Ascending aorta (tissue), 2 donors: ENCODE data around the gene TSPAN11. TPM values are rescaled to one million over a fixed set of nuclear protein-coding genes. Genes with fewer than 3 reads are reported as not detected.
"Not testable (repeated sequence)": the region's sequence is repeated elsewhere in the genome, so short reads cannot be mapped to it uniquely, and the experiment has no call there.

ENCODE experiments used
- DNase-seq, 2 donors: peaks; one replicate each; pipeline ENCODE4 v3.0.0-alpha.2; 2019; ENCODE audit warnings: low spot score in 2 of 2
- H3K27ac ChIP-seq, 2 donors: fragments of 200-600 bp; sonication (generic); one replicate each; pipeline ENCODE4 v1.5.1; 2016 to 2017; ENCODE audit warnings: mild to moderate bottlenecking in 1 of 2
- H3K27me3 ChIP-seq: fragments of 200-600 bp; sonication (generic); one replicate; pipeline ENCODE4 v1.5.1; 2017
- H3K36me3 ChIP-seq, 2 donors: fragments of 200-600 bp; sonication (generic); one replicate each; pipeline ENCODE4 v1.5.1; 2016
- H3K4me1 ChIP-seq, 2 donors: fragments of 200-600 bp; sonication (generic); one replicate each; pipeline ENCODE4 v1.5.1; 2016 to 2017; ENCODE audit warnings: mild to moderate bottlenecking in 1 of 2
- H3K4me3 ChIP-seq, 2 donors: fragments of 200-600 bp; sonication (generic); one replicate each; pipeline ENCODE4 v1.5.1; 2016 to 2017; ENCODE audit warnings: mild to moderate bottlenecking in 1 of 2
- H3K9me3 ChIP-seq, 2 donors: fragments of 200-600 bp; sonication (generic); one replicate each; pipeline ENCODE4 v1.5.1; 2016
- CTCF ChIP-seq, 3 experiments: fragments of 200-600 bp in 2 of 3; fragments of 450-650 bp in 1 of 3; sonication (generic) in 2 of 3; IDR thresholded peaks; one replicate each; pipeline ENCODE4 v1.5.1; 2016 to 2019; ENCODE audit warnings: antibody characterized with exemption in 3 of 3, mild to moderate bottlenecking in 1 of 3, moderate library complexity in 1 of 3
- intact Hi-C: fragments of 100-400 bp; cut with DNase I; formaldehyde crosslinking; loops from one replicate; pipeline ENCODE4 v1.15.1; 2023
- total RNA-seq: library from RNA; depleted of rRNA; stranded (reverse); fragments of >200 nt; gene quantifications from one replicate; pipeline ENCODE4 v1.1.0, GENCODE V29; 2016

TSPAN11 gene
- total RNA-seq, 1 donor from 2014 or later = 5.2 TPM

DNA sequence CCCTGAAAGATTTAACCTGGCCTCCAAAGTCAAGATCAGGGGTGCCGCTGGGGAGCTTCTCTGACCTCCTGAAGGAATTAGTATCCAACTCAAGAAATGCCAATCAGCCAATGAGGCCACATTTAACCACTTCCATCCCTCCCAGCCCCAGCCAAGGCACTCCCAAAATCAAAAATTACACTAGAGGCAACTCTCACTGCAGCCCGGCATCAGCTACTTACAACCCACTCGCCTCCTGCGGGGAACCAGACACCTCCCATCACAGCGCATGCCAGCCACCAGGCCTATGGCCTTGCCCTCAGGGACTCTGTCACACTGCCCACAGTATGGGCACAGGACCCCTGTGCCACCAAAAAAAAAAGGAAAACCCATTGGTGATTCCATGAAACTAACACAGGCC, 84.8 kb downstream of the TSPAN11 start:
- Histone ChIP-seq H3K27ac (no peak overlapping the region), H3K9me3 (no peaks in the 10 kb centered on the region), H3K4me1 (no peaks in the 10 kb centered on the region), H3K36me3 (no peaks in the 10 kb centered on the region), H3K4me3 (no peak overlapping the region), H3K27me3 (no peaks in the 10 kb centered on the region)
- intact Hi-C loops = no loop called here
- TF ChIP-seq CTCF (IDR thresholded peaks at IDR 0.05) = no peak
- DNase-seq = no peak

DNA sequence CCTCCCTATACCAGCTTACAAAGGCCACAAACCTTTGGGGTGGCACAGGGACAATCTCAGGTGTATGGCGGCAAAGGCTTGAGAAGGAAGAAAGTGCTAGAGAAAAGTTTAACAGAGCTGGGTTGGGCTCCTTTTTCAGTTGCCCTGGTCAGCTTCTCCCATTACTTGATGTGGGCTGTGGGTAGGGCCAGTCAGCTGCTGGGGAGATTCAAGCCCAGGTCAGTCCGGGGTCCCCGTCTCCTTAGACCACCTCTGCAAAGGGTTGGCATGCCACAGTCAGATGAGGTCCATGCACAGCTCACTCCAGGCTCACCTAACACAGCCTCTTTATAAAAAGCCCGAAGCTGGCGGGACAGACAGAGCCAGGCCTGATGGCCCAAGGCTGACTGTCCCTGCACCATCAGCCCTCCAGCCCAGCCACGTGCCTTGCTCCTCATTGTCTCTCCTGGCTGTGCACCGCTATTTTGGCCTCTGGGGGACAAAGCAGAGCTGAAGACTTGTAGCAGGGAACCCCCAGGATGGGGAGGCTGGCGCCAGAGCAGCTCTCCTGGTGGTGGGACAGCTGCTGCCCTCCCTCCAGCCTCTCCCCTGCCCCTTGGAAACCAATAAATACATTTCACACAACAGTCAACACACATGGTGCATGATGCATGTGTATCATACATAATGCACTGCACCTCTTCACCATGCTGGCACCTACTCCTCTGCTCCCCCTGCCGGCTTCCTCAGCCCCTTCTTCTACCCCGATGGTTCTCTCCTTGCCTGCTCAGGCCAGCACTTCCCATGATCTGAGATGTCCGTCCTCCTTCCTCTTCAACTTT, 85.4 kb downstream of the TSPAN11 start:
- no peak for DNase-seq
- no peaks in the 10 kb centered on the region for H3K36me3 ChIP-seq
- no peak overlapping the region for H3K27ac ChIP-seq
- H3K4me3 ChIP-seq = no peak overlapping the region
- intact Hi-C loops = no loop called here
- TF ChIP-seq CTCF (IDR thresholded peaks at IDR 0.05) = no peak
- H3K27me3 ChIP-seq = no peaks in the 10 kb centered on the region
- no peaks in the 10 kb centered on the region for H3K4me1 ChIP-seq
- no peaks in the 10 kb centered on the region for H3K9me3 ChIP-seq

- H3K27ac ChIP-seq, DNase-seq, intact Hi-C loops, H3K36me3 ChIP-seq, H3K9me3 ChIP-seq, H3K4me3 ChIP-seq, H3K4me1 ChIP-seq, H3K27me3 ChIP-seq: not testable (repeated sequence)
Observed at GRCh38 chr12:31012567-31012891, 86.0 kb downstream of the TSPAN11 start.

DNA sequence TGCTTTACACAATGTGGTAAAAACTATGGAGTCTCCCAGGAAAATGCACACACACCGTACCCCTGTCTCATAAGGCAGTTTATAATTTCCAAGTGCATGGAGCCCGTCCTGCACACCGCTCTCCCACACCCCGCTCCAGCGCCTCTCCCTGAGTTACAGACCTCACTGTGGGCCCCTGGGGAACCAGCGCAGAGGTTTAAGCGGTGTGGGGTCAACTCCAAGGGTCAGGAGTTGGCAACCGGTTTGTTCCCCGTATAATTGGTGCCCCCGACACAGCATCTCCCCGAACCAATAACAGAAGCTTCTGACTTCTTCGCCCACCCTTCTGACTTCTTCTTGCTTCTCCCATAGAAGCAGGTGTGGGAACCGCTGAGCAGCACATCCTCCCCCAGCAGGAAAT, 88.7 kb downstream of the TSPAN11 start:
- Histone ChIP-seq H3K27me3 (no peaks in the 10 kb centered on the region), H3K9me3 (no peaks in the 10 kb centered on the region), H3K27ac (no peak overlapping the region), H3K4me1 (no peaks in the 10 kb centered on the region), H3K36me3 (no peaks in the 10 kb centered on the region), H3K4me3 (no peak overlapping the region)
- DNase-seq = no peak
- TF ChIP-seq CTCF (IDR thresholded peaks at IDR 0.05) = no peak
- intact Hi-C loops = no loop called here

DNA sequence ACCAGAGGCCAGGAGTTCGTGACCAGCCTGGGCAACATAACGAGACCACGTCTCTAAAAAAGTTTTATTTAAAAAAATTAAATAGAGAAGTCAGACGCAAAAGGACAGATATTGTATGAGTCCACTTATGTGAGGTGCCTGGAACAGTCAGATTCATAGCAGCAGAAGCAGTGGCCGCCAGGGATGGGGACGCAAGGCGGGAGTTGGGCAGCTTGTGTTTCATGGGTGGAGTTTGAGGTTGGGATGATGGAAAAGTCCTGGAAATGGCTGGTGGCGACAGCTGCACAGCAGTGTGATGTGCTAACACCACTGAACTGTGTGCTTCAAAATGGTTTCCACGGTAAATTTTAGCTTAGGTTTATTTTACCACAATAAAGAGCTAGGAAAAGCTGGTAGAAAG, 89.5 kb downstream of the TSPAN11 start:
- no peak overlapping the region for H3K27ac ChIP-seq
- no peak overlapping the region for H3K4me3 ChIP-seq
- intact Hi-C loops = no loop called here
- no peaks in the 10 kb centered on the region for H3K4me1 ChIP-seq
- no peak for TF ChIP-seq CTCF (IDR thresholded peaks at IDR 0.05)
- no peaks in the 10 kb centered on the region for H3K9me3 ChIP-seq
- no peak for DNase-seq
- no peaks in the 10 kb centered on the region for H3K36me3 ChIP-seq
- H3K27me3 ChIP-seq = no peaks in the 10 kb centered on the region

GRCh38 chr12:31017535-31017934, 91.0 kb downstream of the TSPAN11 start:
- Histone ChIP-seq H3K36me3 (no peaks in the 10 kb centered on the region), H3K9me3 (no peaks in the 10 kb centered on the region), H3K27me3 (no peaks in the 10 kb centered on the region), H3K27ac (no peak overlapping the region), H3K4me1 (no peaks in the 10 kb centered on the region), H3K4me3 (no peak overlapping the region)
- no peak for DNase-seq
- no peak for TF ChIP-seq CTCF (IDR thresholded peaks at IDR 0.05)
- intact Hi-C loops = no loop called here
